GM19035 (cell line): ENCODE measurements around the gene MLF1.
"Not testable (repeated sequence)": the region's sequence is repeated elsewhere in the genome, so short reads cannot be mapped to it uniquely, and the experiment has no call there.

Experiments used
- ATAC-seq: cut with Tn5 transposase; IDR thresholded peaks from one replicate; pipeline ENCODE4 v1.9.1; 2021; ENCODE audit not compliant: unreplicated experiment

Gene MLF1

GRCh38 chr3:158570999-158571702 lies at the start of gene MLF1:
TSS of gene MLF1 (plus strand) at chr3:158571194. CDS start at chr3:158571301, 107 bp downstream.
- peak; percentile 100 for ATAC-seq

DNA sequence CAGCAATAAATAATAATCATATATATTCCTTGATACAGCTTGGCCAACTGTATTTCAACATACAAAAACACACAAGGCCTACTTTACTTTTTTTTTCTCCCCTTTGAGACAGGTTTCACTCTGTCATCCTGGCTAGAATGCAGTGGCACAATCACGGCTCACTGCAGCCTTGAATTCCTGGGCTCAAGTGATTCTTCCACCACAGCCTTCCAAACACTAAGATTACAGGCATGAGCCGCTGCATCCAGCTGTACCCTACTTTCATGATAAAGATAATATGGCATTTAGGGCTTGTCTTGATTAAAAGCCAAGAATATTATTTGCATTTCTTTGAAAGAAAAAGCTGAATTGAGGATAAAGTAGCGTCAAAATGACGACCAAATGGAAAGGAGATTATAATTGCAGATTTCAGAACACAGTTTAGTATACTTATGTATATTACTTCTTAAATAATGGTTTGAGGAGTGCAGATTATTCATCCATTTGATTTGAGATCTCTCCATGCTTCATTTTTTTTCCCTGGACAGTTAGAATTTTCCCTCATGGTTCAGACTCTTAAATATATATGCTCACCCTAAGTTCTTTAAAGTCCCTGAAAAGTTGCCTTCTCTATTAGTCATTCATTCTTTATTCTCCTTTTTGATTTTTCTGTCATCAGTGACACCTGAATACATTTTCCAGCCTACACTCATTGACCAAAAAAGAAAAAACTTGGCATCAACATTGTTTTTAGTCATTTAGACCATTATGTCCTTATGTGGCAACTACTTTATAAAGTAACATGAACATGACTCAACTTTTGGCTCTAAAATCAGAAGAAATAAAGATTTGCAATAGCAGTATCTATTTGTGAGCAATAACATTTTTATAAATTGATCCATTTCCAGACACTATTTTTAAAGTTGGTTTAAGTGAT lies 48.5 kb upstream of the MLF1 start:
- ATAC-seq = no peak

DNA sequence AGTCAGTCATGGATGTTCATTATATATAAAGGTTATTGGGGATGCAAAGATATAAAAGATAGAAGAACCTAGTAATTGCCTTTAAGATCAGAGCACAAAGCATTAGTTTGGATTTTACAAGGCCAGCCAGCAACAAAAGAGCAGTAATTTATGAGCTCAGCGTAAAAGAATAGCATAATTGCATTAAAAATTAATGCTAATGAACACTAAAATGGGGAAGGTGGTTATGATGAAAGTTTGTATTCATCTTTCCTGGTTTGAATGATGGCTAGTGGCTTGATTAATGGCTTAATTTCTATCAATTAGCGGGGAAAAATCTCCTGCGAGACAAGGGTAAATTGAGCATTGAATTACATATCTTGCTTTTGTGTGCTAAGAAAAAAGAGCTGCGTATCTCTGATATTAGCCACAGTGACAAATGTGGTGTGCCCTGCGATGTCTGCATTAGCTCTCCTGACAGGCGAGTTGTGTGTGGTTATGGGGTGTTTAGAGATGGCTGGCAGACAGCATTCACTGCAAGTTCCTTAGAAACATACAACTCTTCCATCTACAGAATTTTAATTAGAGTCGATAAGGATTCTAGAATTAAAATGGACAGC lies 42.8 kb upstream of the MLF1 start:
- ATAC-seq = no peak

DNA sequence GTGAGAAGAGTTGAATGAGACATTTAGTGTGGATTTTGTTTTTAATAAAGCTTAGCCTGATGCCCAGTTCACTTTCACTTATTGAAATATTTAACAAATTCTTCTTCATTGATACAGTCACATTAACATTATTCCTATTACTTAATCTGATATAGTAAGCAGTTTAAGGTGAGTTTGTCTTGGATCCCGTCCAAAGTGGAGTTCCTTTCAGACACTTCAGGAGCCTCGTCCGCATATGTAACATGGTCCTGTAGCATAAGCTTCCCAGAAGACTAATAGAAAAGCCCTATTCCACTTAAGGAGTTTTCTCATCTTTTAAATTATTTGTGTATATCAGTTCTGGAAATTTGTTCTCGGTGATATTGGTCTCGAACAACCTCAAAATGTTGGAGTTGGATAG lies 39.7 kb upstream of the MLF1 start:
- ATAC-seq = no peak

DNA sequence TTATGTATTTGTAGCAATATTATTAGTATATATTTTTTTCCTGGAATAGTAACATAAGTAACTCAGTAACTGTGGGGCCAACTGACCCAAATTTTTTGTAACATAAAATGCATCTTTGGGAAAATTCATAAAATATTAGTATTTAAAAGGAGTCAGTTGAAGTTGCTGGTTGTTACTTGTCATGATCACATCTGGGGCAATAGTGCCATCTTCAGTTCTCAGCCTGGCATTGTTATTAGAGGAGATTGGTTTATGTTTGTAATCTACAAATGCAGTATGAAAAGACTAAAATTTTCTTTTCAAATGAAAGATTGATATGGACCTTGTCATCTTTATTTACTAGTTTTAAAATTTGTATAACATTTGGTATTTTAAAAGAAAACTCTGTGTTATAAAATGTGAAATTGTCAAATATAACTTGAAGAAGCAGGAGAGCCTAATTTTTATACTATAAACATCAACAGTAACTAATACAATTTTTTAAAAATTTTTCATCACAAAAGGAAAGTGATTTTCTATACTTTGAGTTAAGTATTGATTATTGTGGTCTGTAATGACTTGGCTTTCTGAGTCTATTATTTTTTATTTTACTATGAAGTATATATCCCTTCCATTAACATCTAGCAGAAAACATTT lies 38.8 kb upstream of the MLF1 start:
- no peak for ATAC-seq

DNA sequence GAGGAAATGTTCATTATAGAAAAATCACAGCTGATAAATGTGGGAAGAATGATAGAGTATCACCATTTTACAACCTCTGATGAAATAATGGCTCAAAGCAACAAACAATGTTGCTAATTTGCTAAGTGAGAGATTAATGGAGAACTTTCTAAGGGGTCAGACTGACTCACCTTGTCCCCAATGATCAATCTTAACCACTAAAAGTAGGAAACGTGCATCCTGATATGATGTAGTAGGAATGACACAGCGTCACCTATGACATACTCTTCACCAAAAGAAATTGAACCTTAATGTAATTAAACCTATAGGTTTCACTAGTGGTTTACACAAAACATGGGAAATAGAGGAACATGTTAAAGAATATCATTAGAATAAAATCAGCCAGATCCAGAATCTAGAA lies 35.1 kb upstream of the MLF1 start:
- ATAC-seq = no peak

- peak; percentile 66 for ATAC-seq
Measured at GRCh38 chr3:158539414-158540014, 31.5 kb upstream of the MLF1 start.

DNA sequence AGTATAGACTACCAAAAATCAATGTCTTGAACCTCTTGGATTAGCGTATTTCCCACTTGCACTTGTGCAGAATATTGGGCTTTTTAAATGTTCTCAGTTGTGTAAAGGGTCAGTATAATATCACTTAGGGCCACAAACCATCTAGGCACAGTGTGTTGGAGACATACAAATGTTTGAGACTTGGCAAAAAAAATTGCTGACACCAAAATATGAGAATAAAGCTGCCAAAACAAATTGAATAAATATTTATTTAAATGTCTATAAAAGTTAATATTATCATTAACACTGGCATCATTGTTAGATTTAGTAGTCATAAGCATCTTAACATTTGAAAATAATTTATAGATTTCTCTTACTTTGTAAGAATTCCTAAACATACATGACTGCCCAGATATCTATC lies 30.9 kb upstream of the MLF1 start:
- ATAC-seq = no peak

DNA sequence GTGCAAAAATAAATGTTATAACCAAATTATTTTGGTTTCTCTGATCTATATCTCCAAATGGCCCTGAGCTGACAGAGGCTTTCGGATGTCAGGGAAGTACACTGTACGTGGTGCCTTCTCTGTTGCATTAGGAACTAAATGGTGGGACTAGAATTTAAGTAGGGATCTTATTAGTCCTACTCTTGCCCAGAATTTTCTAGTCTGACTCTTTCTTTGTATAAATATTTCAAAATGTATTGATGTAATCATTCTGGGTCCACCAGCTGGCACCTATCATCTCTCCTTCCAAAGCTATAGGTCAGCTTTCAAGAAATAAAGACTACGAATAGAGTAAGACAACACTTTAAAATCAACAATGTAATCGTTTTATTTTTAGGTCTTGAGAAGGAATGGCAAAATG lies 22.3 kb upstream of the MLF1 start:
- ATAC-seq = no peak

DNA sequence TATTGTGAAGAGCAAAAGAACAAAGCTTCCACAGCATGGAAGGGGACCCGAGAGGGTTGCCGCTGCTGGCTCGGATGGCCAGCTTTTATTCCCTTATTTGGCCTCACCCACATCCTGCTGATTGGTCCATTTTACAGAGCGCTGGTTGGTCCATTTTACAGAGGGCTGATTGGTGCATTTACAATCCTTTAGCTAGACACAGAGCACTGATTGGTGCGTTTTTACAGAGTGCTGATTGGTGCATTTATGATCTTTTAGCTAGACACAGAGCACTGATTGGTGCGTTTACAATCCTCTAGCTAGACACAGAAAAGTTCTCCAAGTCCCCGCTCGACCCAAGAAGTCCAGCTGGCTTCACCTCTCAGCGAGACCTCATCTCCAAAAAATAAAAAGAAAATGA lies 21.1 kb upstream of the MLF1 start:
- not testable (repeated sequence) for ATAC-seq

DNA sequence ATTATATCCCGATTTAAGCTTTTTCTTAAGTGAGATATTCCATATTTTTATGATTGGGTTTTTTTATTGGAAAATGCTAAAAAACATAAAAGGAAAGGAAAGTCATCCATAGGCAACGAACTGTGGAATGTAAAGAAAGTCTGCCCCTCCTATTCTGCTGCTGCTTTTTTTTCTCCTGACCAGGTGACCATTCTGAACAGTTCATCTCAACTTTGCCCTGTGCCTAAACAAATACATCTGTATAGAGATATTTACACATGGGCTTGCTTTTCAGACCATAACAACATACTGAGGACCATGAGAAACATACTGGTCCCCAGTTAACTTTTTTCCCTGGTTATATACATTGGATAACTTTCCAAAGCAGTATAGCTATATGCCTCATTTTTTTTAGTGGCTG lies 18.9 kb upstream of the MLF1 start:
- no peak for ATAC-seq

DNA sequence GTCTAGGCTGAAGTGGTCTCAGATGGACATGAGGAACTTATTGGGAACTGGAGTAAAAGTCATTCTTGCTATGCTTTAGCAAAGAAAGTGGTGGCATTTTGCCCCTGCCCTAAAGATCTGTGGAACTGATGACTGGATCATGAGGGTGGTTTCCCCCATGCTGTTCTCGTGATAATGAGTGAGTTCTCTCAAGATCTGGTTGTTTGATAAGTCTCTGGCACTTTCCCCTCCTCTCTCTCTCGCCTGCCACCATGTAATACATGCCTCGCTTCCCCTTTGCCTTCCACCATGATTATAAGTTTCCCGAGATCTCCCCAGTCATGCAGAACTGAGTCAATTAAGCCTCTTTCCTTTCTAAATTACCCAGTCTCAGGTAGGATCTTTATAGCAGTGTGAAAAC lies 11.5 kb upstream of the MLF1 start:
- no peak for ATAC-seq

DNA sequence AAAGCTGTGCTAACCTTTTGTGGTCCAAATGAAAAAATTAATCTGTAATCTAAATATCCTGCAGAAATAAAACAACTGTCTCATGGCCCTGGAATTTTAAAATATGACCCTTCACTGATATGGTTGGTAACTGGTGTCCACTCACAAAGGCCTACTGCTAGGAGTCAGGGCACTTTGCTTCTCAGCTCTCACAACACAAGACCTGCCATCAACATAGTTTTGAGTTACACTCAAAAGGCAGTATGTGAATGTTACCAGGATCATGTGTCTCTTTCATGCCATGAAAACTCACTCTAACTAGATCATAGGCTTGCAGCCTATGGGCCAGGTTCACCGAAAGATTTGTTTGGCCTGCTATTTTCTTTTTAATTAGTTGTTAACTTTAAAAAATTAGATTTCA lies 10.0 kb upstream of the MLF1 start:
- ATAC-seq = no peak

GRCh38 chr3:158562674-158563073 lies 8.3 kb upstream of the MLF1 start:
- ATAC-seq = no peak

DNA sequence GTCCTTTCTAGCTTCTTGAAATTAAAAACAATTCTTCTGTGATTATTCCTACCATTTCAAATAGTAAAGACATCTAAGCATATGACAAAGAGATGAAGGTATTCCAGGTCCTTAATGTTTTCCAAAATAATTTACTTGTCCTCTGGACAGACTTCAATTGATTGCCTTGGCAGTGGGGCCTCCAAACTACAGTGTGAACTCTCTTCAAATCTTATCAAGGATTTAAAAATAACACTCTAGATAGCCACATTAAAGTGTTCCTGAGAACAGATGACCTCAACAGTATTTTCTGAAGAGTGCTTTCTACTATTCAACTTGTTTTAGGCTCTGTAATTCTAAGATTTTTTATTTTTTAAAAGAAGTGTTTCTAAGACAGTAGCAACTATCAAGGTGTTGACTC lies 7.9 kb upstream of the MLF1 start:
- ATAC-seq = no peak

GRCh38 chr3:158565076-158565475 lies 5.9 kb upstream of the MLF1 start:
- no peak for ATAC-seq

DNA sequence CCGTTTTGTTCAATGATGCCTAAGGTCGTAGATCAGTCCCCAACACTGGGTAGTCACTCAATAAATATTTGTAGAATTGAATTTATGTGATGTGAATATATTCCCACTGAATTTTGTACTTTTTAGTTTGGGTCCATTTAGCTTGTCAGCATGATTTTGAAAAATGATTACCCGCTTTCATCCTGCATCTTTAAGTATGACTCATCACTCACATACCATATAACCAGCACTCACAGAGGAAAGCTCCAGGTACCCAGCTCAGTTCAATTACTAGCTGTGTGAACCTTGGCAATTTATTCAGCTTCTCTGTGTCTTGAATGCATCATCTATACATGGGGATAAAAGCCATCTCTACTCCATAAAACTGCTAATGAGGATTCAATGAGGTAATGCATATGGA lies 2.2 kb upstream of the MLF1 start:
- ATAC-seq = no peak

DNA sequence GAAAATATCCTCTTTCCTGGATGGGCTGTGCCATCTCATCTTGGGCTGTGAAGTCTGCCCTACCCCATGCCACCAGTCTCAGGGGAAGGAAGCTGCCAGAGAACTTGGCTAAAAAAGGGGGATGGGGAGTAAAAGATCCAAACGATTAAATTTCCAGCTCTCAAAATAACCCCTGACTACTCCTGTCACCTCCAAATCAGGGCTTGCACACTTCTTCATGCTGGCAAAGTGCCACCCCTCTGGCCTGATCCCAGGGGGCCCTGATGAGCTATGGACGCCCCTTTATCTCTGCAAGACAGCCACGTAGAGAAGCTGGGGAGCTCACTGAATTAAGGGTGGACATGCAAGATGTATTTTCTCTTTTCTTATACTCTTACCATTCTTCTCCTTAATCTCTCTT lies 1.2 kb upstream of the MLF1 start:
- ATAC-seq = no peak

DNA sequence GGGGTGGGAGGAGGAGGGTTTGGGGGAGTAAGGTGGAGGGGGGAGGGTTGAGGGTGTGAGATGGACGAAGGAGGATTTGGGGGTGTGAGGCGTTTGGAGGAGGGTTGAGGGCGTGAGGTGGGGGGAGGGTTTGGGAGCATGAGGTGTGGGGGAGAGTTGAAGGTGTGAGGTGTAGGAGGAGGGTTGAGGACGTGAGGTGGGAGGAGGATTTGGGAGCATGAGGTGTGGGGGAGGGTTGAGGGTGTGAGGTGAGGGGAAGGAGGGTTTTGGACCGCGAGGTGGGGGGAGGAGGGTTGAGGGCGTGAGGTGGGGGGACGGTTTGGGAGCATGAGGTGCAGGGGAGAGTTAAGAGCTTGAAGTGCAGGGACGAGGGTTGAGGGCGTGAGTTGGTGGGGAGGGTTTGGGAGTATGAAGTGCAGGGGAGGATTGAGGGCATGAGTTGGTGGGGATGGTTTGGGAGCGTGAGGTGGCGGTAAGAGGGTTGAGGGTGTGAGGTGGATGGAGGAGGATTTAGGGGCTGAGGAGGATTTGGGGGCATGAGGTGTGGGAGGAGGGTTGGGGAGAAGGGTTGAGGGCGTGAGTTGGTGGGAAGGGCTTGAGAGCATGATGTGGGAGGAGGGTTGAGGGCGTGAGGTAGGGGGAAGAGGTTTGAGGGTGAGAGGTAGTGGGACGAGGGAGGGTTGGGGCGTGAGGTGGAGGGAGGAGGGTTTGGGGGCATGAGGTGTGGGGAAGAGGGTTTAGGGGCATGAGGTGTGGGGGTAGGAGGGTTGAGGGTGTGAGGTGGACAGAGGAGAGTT lies 1.2 kb downstream of the MLF1 start:
- ATAC-seq = no peak

DNA sequence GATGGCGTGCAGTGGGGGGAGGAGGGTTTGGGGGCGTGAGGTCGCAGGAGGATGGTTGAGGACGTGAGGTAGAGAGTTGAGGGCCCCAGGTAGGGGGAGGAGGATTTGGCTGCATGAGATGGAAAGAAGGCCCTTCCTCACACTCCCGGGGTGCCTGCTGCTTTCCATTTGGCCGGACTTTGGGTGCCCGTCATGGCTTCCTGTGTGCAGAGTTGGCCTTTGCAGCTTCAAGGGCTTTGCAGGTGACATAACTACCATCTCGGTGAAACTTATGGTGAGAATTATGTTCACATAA lies 1.7 kb downstream of the MLF1 start:
- ATAC-seq = no peak

DNA sequence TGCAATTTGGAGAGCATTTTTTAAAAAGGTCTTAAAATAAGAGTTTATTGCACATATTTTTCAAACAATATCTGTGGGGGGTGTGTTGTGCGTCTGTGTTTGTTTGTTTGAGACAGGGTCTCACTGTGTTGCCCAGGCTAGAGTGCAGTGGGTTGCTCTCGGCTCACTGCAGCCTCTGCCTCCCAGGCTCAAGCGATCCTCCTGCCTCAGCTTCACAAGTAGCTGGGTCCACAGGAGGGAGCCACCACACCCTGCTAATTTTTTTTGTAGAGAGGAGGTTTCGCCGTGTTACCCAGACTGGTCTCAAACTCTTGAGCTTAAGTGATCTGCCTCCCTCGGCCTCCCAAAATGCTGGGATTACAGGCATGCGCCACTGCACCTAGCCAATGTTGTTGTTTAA lies 2.7 kb downstream of the MLF1 start:
- ATAC-seq = no peak
